Calu3 (cell line): ENCODE results near the gene PRG3. TPM values are rescaled to one million over a fixed set of nuclear protein-coding genes. Genes with fewer than 3 reads are reported as not detected.

Experiments
- BruUV-seq: library from RNA; stranded (reverse); fragments of 400-500 nt; replicated peaks from 2 replicates; lab custom pipeline; 2021; lab: Mats Ljungman, UMichigan
- CTCF ChIA-PET: fragments of 300-600 bp; sonication (Branson Sonifier 250); formaldehyde crosslinking; loops from one replicate; lab custom pipeline; 2022; ENCODE audit warnings: antibody characterized with exemption; lab: Charles Lee
- DNase-seq: peaks from one replicate; pipeline ENCODE4 v3.0.0; 2022
- H3K27ac Mint-ChIP-seq: one replicate; pipeline ENCODE4 v1.8.0; 2022; ENCODE audit warnings: mixed read lengths; ENCODE audit not compliant: unreplicated experiment
- H3K27me3 Mint-ChIP-seq: one replicate; pipeline ENCODE4 v1.8.0; 2022; ENCODE audit warnings: mixed read lengths; ENCODE audit not compliant: unreplicated experiment
- H3K36me3 Mint-ChIP-seq: one replicate; pipeline ENCODE4 v1.8.0; 2022; ENCODE audit warnings: mild to moderate bottlenecking, moderate library complexity, mixed read lengths; ENCODE audit not compliant: insufficient read depth, unreplicated experiment
- H3K4me1 Mint-ChIP-seq: one replicate; pipeline ENCODE4 v1.8.0; 2022; ENCODE audit warnings: mild to moderate bottlenecking, low read depth, mixed read lengths; ENCODE audit not compliant: unreplicated experiment
- H3K4me3 Mint-ChIP-seq: one replicate; pipeline ENCODE4 v1.8.0; 2022; ENCODE audit warnings: mild to moderate bottlenecking, low read depth, moderate library complexity, mixed read lengths; ENCODE audit not compliant: unreplicated experiment
- H3K9me3 Mint-ChIP-seq: one replicate; pipeline ENCODE4 v1.8.0; 2022; ENCODE audit warnings: low read depth, mixed read lengths; ENCODE audit not compliant: unreplicated experiment
- CTCF ChIP-seq: fragments of 200-600 bp; IDR thresholded peaks from one replicate; pipeline ENCODE4 v1.8.0; 2022; ENCODE audit warnings: antibody characterized with exemption; ENCODE audit not compliant: unreplicated experiment
- intact Hi-C: fragments of 100-400 bp; cut with micrococcal nuclease; formaldehyde crosslinking; loops from one replicate; pipeline ENCODE4 v1.10.0; 2022; ENCODE audit not compliant: unreplicated experiment
- total RNA-seq: library from RNA; stranded (reverse); gene quantifications from 2 replicates; pipeline ENCODE4 v1.2.3, GENCODE V29; 2022

The PRG3 gene
- total RNA-seq, 1 experiment from 2014 or later: not detected

- H3K27ac Mint-ChIP-seq: no peak overlapping the region
- no TSS peak for BruUV-seq
- no peak for TF ChIP-seq CTCF
These were observed 35.5 kb upstream of the PRG3 start for GRCh38 chr11:57416436-57416835.

GRCh38 chr11:57414612-57415212 is 33.8 kb upstream of the PRG3 start:
- Mint-ChIP-seq H3K9me3 (no peaks in the 10 kb centered on the region), H3K4me3 (no peak overlapping the region), H3K27ac (no peak overlapping the region), H3K27me3 (no peaks in the 10 kb centered on the region), H3K36me3 (peaks cover 61% of the 10 kb centered on the region), H3K4me1 (peaks cover 9% of the 10 kb centered on the region)
- DNase-seq: no peak
- CTCF ChIA-PET: no interaction called here
- intact Hi-C loops: no loop called here
- BruUV-seq: no TSS peak
- TF ChIP-seq CTCF: no peak

More at GRCh38 chr11:57416436-57416835, 35.5 kb upstream of the PRG3 start:
- CTCF ChIA-PET: no interaction called here
- intact Hi-C loops: no loop called here
- Mint-ChIP-seq H3K36me3 (peaks cover 53% of the 10 kb centered on the region), H3K27me3 (no peaks in the 10 kb centered on the region), H3K4me1 (peaks cover 9% of the 10 kb centered on the region), H3K9me3 (no peaks in the 10 kb centered on the region), H3K4me3 (no peak overlapping the region)
- DNase-seq: no peak

- TF ChIP-seq CTCF: no peak
- intact Hi-C loops: no loop called here
- Mint-ChIP-seq H3K4me1 (peaks cover 9% of the 10 kb centered on the region), H3K27ac (no peak overlapping the region), H3K27me3 (no peaks in the 10 kb centered on the region), H3K36me3 (peaks cover 53% of the 10 kb centered on the region), H3K9me3 (no peaks in the 10 kb centered on the region), H3K4me3 (no peak overlapping the region)
- no TSS peak for BruUV-seq
- DNase-seq: no peak
- CTCF ChIA-PET: no interaction called here
These were observed 32.7 kb upstream of the PRG3 start for GRCh38 chr11:57413681-57414080.

- Mint-ChIP-seq H3K4me3 (no peak overlapping the region), H3K27me3 (no peaks in the 10 kb centered on the region), H3K27ac (no peak overlapping the region), H3K36me3 (peaks cover 56% of the 10 kb centered on the region), H3K9me3 (no peaks in the 10 kb centered on the region), H3K4me1 (peaks cover 29% of the 10 kb centered on the region)
- CTCF ChIA-PET: interaction anchor here (1.0 kb wide), 1 partner anchor 104 kb away, joined by 3 read pairs; no protein-coding TSS in a partner anchor
- BruUV-seq: no TSS peak
- no peak for DNase-seq
- no peak for TF ChIP-seq CTCF
- intact Hi-C loops: loop anchor here (2.0 kb wide), 1 partner anchor 17 kb away; the partner anchor contains the start of gene SLC43A3
These were observed 29.3 kb upstream of the PRG3 start for GRCh38 chr11:57410287-57410686.
